ENCODE data around the gene CAPZA2. TPM values are rescaled to one million over a fixed set of nuclear protein-coding genes. Genes with fewer than 3 reads are reported as not detected.
"Not testable (repeated sequence)": the region's sequence is repeated elsewhere in the genome, so short reads cannot be mapped to it uniquely, and the experiment has no call there.

Gene CAPZA2
- total RNA-seq = 100 to 1,000 TPM; 127 to 164 TPM

DNA sequence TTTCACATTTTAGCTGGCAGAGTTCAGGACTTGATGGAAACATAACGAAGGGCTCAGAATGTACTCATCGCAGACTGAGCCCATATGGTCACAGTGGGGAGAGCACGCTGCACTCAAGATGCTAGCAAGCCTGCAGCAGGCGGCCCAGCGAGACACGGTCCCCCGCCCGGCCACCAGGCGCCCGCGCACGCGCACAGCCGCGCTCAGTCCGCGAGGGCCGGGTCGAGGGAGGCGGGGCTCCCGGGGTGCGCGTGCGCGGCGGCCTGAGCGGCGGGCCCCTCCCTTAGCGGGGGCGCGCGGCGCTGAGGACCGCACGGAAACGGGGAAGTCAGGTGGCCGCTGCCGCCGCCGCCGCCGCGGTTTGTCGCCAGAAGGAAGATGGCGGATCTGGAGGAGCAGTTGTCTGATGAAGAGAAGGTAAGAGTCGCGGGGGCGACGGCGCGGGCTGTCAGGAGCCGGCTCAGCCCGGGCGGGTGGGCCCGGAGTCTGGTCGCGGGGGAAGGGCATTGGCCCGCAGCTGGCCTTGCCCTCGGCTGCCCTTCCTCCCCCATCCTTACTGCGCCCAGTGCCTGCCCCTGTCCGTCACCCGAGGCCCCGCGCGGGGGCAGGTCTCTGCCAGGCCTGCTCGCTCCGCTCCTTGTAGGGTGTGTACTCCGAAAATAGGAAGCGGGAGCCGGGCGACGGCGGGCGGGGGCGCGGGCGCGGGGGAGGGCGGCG, at the start of gene CAPZA2:
TSS of gene CAPZA2 (plus strand) at position 354 of the 717 bp plus-strand sequence. CDS start at position 379, 25 bp downstream.
- H3K27me3 Mint-ChIP-seq (ENCODE audit: low read depth) = peaks cover 7% of the 10 kb centered on the region
- H3K27ac Mint-ChIP-seq = peak within 1 kb of the TSS; percentile 93
- peaks cover 2% of the 10 kb centered on the region for H3K36me3 Mint-ChIP-seq (ENCODE audit: low read depth)
- H3K4me3 Mint-ChIP-seq = peak within 1 kb of the TSS; percentile 93
- peaks cover 36% of the 10 kb centered on the region for H3K4me1 Mint-ChIP-seq (ENCODE audit: low read depth)
- peak; percentile 93 for DNase-seq
- CTCF ChIA-PET = interaction anchor here (0.6 to 1.1 kb wide), 3 partner anchors 27 to 122 kb away, joined by 3 to 5 read pairs (median 4); no protein-coding TSS in a partner anchor
- H3K9me3 Mint-ChIP-seq = no peaks in the 10 kb centered on the region
- intact Hi-C loops (cut with micrococcal nuclease) = loop anchor here (1.0 to 5.0 kb wide), 7 partner anchors 10 to 1322 kb away; partner anchors contain the start of genes LSM8, ST7 and TES

GRCh38 chr7:116812860-116813259, 49.5 kb upstream of the CAPZA2 start:
- Mint-ChIP-seq H3K4me3 (no peak overlapping the region), H3K4me1 (ENCODE audit: low read depth) (no peaks in the 10 kb centered on the region), H3K27ac (no peak overlapping the region), H3K36me3 (ENCODE audit: low read depth) (no peaks in the 10 kb centered on the region), H3K27me3 (ENCODE audit: low read depth) (no peaks in the 10 kb centered on the region), H3K9me3 (no peaks in the 10 kb centered on the region)
- DNase-seq = no peak
- CTCF ChIA-PET = interaction anchor here (2.0 kb wide), 1 partner anchor 222 kb away, joined by 7 read pairs; no protein-coding TSS in a partner anchor
- intact Hi-C loops (cut with micrococcal nuclease) = no loop called here

GRCh38 chr7:116813371-116813770, 49.0 kb upstream of the CAPZA2 start:
- H3K36me3 Mint-ChIP-seq (ENCODE audit: low read depth); H3K27me3 Mint-ChIP-seq (ENCODE audit: low read depth); H3K27ac Mint-ChIP-seq; DNase-seq; H3K4me1 Mint-ChIP-seq (ENCODE audit: low read depth); H3K9me3 Mint-ChIP-seq; H3K4me3 Mint-ChIP-seq; intact Hi-C loops (cut with micrococcal nuclease): not testable (repeated sequence)
- CTCF ChIA-PET = interaction anchor here (2.0 kb wide), 1 partner anchor 222 kb away, joined by 7 read pairs; no protein-coding TSS in a partner anchor

DNA sequence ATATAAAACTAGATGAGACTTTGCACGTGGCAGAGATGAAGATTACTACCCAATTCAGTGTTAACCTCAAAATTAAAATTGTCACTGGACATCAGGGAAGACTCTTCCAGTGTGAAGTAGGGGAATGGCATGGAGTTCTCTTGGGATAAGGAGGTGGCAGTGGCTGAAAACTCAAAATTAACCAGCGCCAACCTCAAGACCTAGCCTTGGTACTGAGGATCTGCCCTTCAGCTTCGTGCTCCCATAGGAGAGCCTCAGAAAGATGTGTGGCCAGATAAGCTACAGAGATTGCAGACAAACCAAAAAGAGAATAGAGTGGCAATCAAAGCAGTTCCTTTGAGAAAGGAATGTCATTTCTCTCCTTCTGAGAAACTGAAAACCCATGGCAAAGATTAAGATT, 47.3 kb upstream of the CAPZA2 start:
- DNase-seq = no peak
- CTCF ChIA-PET = interaction anchor here (0.9 kb wide), 1 partner anchor 169 kb away, joined by 3 read pairs; no protein-coding TSS in a partner anchor
- intact Hi-C loops (cut with micrococcal nuclease) = no loop called here
- Mint-ChIP-seq H3K36me3 (ENCODE audit: low read depth) (no peaks in the 10 kb centered on the region), H3K4me3 (no peak overlapping the region), H3K27ac (no peak overlapping the region), H3K4me1 (ENCODE audit: low read depth) (no peaks in the 10 kb centered on the region), H3K27me3 (ENCODE audit: low read depth) (no peaks in the 10 kb centered on the region), H3K9me3 (no peaks in the 10 kb centered on the region)

DNA sequence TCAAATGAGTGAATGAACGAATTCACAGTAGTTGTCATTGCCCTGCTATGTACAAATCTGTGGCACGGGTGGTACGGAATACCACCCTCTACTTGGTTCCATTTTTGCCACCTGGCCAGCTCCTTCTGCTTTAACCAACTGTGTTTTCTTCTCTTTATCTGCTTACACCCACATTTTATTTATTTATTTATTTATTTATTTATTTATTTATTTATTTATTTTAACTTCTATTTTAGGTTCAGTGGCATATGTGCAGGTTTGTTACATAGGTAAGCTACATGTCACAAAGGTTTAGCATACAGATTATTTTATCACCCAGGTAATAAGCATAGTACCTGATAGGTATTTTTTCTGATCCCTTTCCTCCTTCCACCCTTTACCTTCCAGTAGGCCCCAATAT, 42.2 kb upstream of the CAPZA2 start:
- H3K4me3 Mint-ChIP-seq = no peak overlapping the region
- intact Hi-C loops (cut with micrococcal nuclease) = no loop called here
- H3K9me3 Mint-ChIP-seq = peaks cover 8% of the 10 kb centered on the region
- H3K27me3 Mint-ChIP-seq (ENCODE audit: low read depth) = peaks cover 4% of the 10 kb centered on the region
- no peaks in the 10 kb centered on the region for H3K36me3 Mint-ChIP-seq (ENCODE audit: low read depth)
- no peak for DNase-seq
- no peak overlapping the region for H3K27ac Mint-ChIP-seq
- peaks cover 4% of the 10 kb centered on the region for H3K4me1 Mint-ChIP-seq (ENCODE audit: low read depth)
- CTCF ChIA-PET = no interaction called here

DNA sequence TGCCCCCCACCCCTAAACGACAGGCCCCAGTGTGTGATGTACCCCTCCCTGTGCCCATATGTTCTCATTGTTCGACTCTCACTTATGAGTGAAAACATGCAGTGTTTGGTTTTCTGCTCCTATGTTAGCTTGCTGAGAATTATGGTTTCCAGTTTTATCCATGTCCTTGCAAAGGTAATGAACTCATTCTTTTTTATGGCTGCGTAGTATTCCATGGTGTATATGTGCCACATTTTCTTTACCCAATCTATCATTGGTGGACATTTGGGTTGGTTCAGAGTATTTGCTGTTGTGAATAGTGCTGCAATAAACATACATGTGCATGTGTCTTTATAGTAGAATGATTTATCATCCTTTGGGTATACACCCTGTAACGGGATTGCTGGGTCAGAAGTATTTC, 40.7 kb upstream of the CAPZA2 start:
- H3K27ac Mint-ChIP-seq; H3K36me3 Mint-ChIP-seq (ENCODE audit: low read depth); H3K4me1 Mint-ChIP-seq (ENCODE audit: low read depth); intact Hi-C loops (cut with micrococcal nuclease); DNase-seq; H3K4me3 Mint-ChIP-seq; CTCF ChIA-PET; H3K9me3 Mint-ChIP-seq: not testable (repeated sequence)
- peaks cover 14% of the 10 kb centered on the region for H3K27me3 Mint-ChIP-seq (ENCODE audit: low read depth)

DNA sequence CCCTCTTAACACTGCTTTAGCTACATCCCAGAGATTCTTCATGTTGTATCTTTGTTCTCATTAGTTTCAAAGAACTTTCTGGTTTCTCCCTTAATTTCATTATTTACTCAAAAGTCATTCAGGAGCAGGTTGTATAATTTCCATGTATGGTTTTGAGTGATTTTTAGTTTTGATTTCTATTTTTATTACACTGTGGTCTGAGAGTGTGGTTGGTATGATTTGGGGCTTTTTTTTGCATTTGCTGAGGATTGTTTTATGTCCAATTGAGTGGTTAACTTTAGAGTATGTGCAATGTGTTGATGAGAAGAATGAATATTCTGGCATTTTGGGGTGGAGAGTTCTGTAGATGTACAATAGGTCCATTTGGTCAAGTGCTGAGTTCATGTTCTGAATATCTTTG, 37.9 kb upstream of the CAPZA2 start:
- H3K27ac Mint-ChIP-seq = no peak overlapping the region
- CTCF ChIA-PET = no interaction called here
- DNase-seq = no peak

DNA sequence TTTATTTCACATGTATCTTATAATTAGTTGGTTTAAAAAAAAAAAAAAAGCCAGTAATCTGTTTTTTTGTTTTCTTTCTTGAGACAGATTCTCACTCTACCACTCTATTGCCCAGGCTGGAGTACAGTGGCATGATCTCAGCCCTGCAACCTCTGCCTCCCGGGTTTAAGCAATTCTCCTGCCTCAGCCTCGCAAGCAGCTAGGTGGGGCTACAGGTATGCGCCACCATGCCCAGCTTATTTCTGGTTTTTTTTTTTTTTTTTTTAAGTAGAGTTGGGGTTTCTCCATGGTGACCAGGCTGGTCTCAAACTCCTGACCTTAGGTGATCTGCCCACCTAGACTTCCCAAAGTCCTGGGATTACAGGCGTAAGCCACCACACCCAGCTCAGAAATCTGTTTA, 34.1 kb upstream of the CAPZA2 start:
- peaks cover 6% of the 10 kb centered on the region for H3K9me3 Mint-ChIP-seq
- CTCF ChIA-PET = interaction anchor here (0.6 to 0.7 kb wide), 4 partner anchors 62 to 339 kb away, joined by 3 to 6 read pairs (median 3); no protein-coding TSS in a partner anchor
- no peak overlapping the region for H3K27ac Mint-ChIP-seq
- H3K4me1 Mint-ChIP-seq (ENCODE audit: low read depth) = peaks cover 4% of the 10 kb centered on the region
- H3K4me3 Mint-ChIP-seq = no peak overlapping the region
- H3K27me3 Mint-ChIP-seq (ENCODE audit: low read depth) = peaks cover 17% of the 10 kb centered on the region
- intact Hi-C loops (cut with micrococcal nuclease) = loop anchor here (5.0 kb wide), 1 partner anchor 299 kb away; no protein-coding TSS in a partner anchor
- peak; percentile 12 for DNase-seq
- no peaks in the 10 kb centered on the region for H3K36me3 Mint-ChIP-seq (ENCODE audit: low read depth)

More for the DNA sequence above, 37.9 kb upstream of the CAPZA2 start:
- intact Hi-C loops (cut with micrococcal nuclease) = no loop called here
- Mint-ChIP-seq H3K4me1 (ENCODE audit: low read depth) (peaks cover 4% of the 10 kb centered on the region), H3K27me3 (ENCODE audit: low read depth) (peaks cover 17% of the 10 kb centered on the region), H3K36me3 (ENCODE audit: low read depth) (no peaks in the 10 kb centered on the region), H3K9me3 (peaks cover 8% of the 10 kb centered on the region), H3K4me3 (no peak overlapping the region)

DNA sequence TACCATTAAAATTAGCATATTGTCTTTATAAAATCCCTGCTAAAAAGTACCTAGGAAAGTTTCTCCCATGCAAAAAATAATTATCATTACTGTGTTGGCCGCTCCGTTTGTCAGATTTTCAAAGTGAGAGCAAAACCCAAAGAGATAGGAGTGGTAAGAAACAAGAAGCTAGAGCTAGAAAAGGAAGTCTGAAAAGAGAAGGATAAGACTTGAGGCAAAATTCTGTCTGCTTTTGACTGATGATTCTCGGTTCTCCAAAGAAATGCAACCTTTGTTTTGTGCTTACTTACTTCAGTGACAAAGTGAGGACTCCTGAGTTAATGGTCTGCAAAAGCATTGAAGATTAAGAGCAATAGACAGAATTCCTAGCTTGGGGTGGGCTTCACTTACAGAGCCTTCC, 33.3 kb upstream of the CAPZA2 start:
- H3K27me3 Mint-ChIP-seq (ENCODE audit: low read depth) = peaks cover 17% of the 10 kb centered on the region

GRCh38 chr7:116829493-116829892, 32.9 kb upstream of the CAPZA2 start:
- intact Hi-C loops (cut with micrococcal nuclease) = loop anchor here (5.0 kb wide), 1 partner anchor 298 kb away; no protein-coding TSS in a partner anchor
- CTCF ChIA-PET = no interaction called here
- Mint-ChIP-seq H3K4me3 (no peak overlapping the region), H3K4me1 (ENCODE audit: low read depth) (peaks cover 2% of the 10 kb centered on the region), H3K27ac (no peak overlapping the region), H3K27me3 (ENCODE audit: low read depth) (peaks cover 16% of the 10 kb centered on the region), H3K36me3 (ENCODE audit: low read depth) (no peaks in the 10 kb centered on the region), H3K9me3 (peaks cover 3% of the 10 kb centered on the region)
- DNase-seq = no peak

More for the DNA sequence above, 33.3 kb upstream of the CAPZA2 start:
- Mint-ChIP-seq H3K4me1 (ENCODE audit: low read depth) (peaks cover 4% of the 10 kb centered on the region), H3K4me3 (no peak overlapping the region), H3K36me3 (ENCODE audit: low read depth) (no peaks in the 10 kb centered on the region), H3K27ac (no peak overlapping the region), H3K9me3 (peaks cover 6% of the 10 kb centered on the region)
- DNase-seq = no peak
- intact Hi-C loops (cut with micrococcal nuclease) = loop anchor here (5.0 kb wide), 1 partner anchor 298 kb away; no protein-coding TSS in a partner anchor
- CTCF ChIA-PET = interaction anchor here (0.7 kb wide), 1 partner anchor 340 kb away, joined by 3 read pairs; no protein-coding TSS in a partner anchor

DNA sequence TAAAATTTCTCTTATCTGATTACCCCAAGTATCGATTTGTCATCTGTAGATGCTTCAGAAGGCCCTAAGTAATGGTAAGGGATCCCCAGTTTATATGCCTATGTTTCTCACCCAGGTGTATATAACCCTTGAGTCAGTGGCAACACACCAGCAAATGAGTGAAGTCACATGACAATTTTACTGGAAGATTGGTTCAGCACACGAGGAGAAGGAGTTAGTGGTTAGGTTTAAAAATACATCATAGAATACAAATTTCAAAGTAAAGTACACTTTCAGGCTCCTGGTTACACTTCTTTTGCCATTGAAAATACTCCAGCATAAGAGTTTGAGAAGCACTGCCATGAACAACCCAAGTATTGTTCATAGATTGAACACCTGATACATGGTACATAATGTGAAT, 29.7 kb upstream of the CAPZA2 start:
- H3K27me3 Mint-ChIP-seq (ENCODE audit: low read depth) = no peaks in the 10 kb centered on the region
- CTCF ChIA-PET = interaction anchor here (0.9 kb wide), 1 partner anchor 16 kb away, joined by 5 read pairs; no protein-coding TSS in a partner anchor
- H3K36me3 Mint-ChIP-seq (ENCODE audit: low read depth) = no peaks in the 10 kb centered on the region
- H3K4me1 Mint-ChIP-seq (ENCODE audit: low read depth) = no peaks in the 10 kb centered on the region
- DNase-seq = no peak
- H3K4me3 Mint-ChIP-seq = no peak overlapping the region
- intact Hi-C loops (cut with micrococcal nuclease) = no loop called here
- H3K9me3 Mint-ChIP-seq = no peaks in the 10 kb centered on the region
- H3K27ac Mint-ChIP-seq = no peak overlapping the region

- Mint-ChIP-seq H3K4me1 (ENCODE audit: low read depth) (no peaks in the 10 kb centered on the region), H3K4me3 (no peak overlapping the region), H3K36me3 (ENCODE audit: low read depth) (no peaks in the 10 kb centered on the region), H3K27ac (no peak overlapping the region), H3K27me3 (ENCODE audit: low read depth) (no peaks in the 10 kb centered on the region), H3K9me3 (no peaks in the 10 kb centered on the region)
- CTCF ChIA-PET = interaction anchor here (1.3 kb wide), 1 partner anchor 244 kb away, joined by 3 read pairs; no protein-coding TSS in a partner anchor
- DNase-seq = no peak
- intact Hi-C loops (cut with micrococcal nuclease) = no loop called here
Measured at GRCh38 chr7:116834815-116835504, 27.4 kb upstream of the CAPZA2 start.
